Fibroblast of villous mesenchyme (primary cell): ENCODE results near the gene LONRF3. TPM values are rescaled to one million over a fixed set of nuclear protein-coding genes. Genes with fewer than 3 reads are reported as not detected.
A peak's percentile ranks its signal among the peaks of the same experiment; 100 is the strongest.

Experiments used
- DNase-seq: peaks from one replicate; pipeline ENCODE4 v3.0.0-alpha.2; 2010; ENCODE audit warnings: low read depth
- H3K4me3 ChIP-seq: 2 replicates; pipeline ENCODE4 v1.5.1; 2011; ENCODE audit warnings: low read depth, mild to moderate bottlenecking, low read length
- CTCF ChIP-seq: IDR thresholded peaks from 2 replicates; pipeline ENCODE4 v1.5.1; 2012; ENCODE audit warnings: low read depth, mild to moderate bottlenecking, low read length; ENCODE audit not compliant: insufficient read depth
- total RNA-seq: library from RNA; depleted of rRNA; stranded (reverse); fragments of >200 nt; gene quantifications from 2 replicates; pipeline ENCODE4 v1.2.3, GENCODE V29; 2012

LONRF3 gene
- total RNA-seq, 1 donor, result 0.43 TPM

- no peak for TF ChIP-seq CTCF
- H3K4me3 ChIP-seq, result no peak overlapping the region
- no peak for DNase-seq
Observed at GRCh38 chrX:119007189-119007770, 32.9 kb downstream of the LONRF3 start.

GRCh38 chrX:119008110-119008744 is 33.8 kb downstream of the LONRF3 start:
- H3K4me3 ChIP-seq, result no peak overlapping the region
- peak; percentile 23 for DNase-seq
- peak; percentile 68 for TF ChIP-seq CTCF

DNA sequence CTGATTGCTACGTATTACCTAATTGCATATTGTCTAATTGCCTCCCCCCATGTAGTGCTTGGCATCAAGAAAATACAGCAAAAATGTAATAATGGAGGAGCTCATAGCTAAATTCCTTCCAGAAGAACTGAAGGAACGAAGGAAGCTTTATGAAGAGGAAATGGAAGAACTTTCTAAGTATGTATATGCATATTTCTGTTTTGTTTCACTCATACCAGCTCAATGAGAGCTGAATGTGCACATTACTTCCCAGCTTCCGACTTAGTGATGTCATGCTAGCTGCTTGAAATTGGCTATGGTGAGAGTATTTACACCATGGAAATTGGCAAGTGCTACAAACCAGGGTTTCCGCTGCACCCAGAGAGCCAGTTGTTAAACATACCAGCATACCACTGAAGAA is 34.7 kb downstream of the LONRF3 start:
- no peak overlapping the region for H3K4me3 ChIP-seq
- no peak for TF ChIP-seq CTCF
- no peak for DNase-seq

GRCh38 chrX:119010491-119010890 is 36.1 kb downstream of the LONRF3 start:
- no peak overlapping the region for H3K4me3 ChIP-seq
- DNase-seq, result no peak
- TF ChIP-seq CTCF, result no peak

DNA sequence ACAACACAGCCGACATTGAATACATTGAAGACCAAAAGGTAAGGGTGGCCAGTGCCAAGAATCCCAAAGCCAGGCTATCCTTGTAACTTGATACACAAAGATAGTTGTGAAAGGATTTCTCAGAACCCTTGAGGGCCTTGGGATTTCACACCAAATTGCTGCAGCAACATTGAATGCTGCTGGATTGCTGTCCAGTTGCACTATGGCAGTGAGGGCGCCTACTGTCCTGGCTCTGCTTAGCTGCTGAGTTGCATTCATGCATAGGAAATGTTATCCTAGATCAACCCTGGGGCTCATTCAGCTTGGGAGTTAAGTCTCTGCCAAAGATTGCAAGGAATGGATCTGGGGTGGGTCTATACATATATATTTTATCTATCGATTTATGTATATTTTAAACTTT is 38.7 kb downstream of the LONRF3 start:
- no peak overlapping the region for H3K4me3 ChIP-seq
- DNase-seq, result no peak
- TF ChIP-seq CTCF, result no peak

GRCh38 chrX:119015407-119016237 is 41.2 kb downstream of the LONRF3 start:
- TF ChIP-seq CTCF, result no peak
- H3K4me3 ChIP-seq, result no peak overlapping the region
- DNase-seq, result peak; percentile 76
